Sciatic nerve (tissue), 2 donors: ENCODE results near the gene ETHE1. TPM values are rescaled to one million over a fixed set of nuclear protein-coding genes. Genes with fewer than 3 reads are reported as not detected.
"Not testable (repeated sequence)": the region's sequence is repeated elsewhere in the genome, so short reads cannot be mapped to it uniquely, and the experiment has no call there.

Experiments
- ATAC-seq: fragments of 200-7000 bp; cut with Tn5 transposase; one replicate; pipeline ENCODE4 v1.9.1; 2020; ENCODE audit warnings: mild to moderate bottlenecking, moderate library complexity
- DNase-seq: peaks from one replicate; pipeline ENCODE4 v3.0.0-alpha.2; 2020; ENCODE audit warnings: low spot score
- intact Hi-C: fragments of 100-400 bp; cut with DNase I; formaldehyde crosslinking; loops from one replicate; pipeline ENCODE4 v1.14.2; 2022
- total RNA-seq: library from RNA; stranded (reverse); fragmentation: NEBNext Ultra II Directional; extraction: Animal tissue kit (Norgen Biotek cat#: 25700); gene quantifications from one replicate; pipeline ENCODE4 v1.2.1, GENCODE V29; 2021
- donor health status: DM: no; HTN: no; CAD: no.
- donor health status: DM: no; HTN: no; CAD: no.

Gene ETHE1
- total RNA-seq, 1 donor from 2014 or later, result 33.3 TPM

GRCh38 chr19:43553656-43554055 is 26.7 kb upstream of the ETHE1 start:
- ATAC-seq (no peak), DNase-seq (no peak)
- intact Hi-C loops, result no loop called here

GRCh38 chr19:43552616-43553015 is 25.6 kb upstream of the ETHE1 start:
- DNase-seq (no peak), ATAC-seq (no peak)
- intact Hi-C loops, result no loop called here

DNA sequence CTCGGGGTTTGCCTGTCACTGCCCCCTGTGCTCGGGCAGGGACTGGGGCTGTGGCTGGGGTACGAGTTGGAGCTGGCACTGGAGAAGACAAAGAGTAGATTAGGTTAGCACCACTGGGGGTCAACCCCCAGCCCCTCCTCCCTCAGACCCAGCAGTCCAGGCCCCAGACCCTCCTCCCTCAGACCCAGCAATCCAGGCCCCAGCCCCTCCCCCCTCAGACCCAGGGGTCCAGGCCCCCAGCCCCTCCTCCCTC is 25.1 kb upstream of the ETHE1 start:
- ATAC-seq, result no peak
- no peak for DNase-seq
- intact Hi-C loops, result no loop called here

GRCh38 chr19:43551399-43552197 is 24.6 kb upstream of the ETHE1 start:
- ATAC-seq (no peak), DNase-seq (no peak)
- intact Hi-C loops, result no loop called here

DNA sequence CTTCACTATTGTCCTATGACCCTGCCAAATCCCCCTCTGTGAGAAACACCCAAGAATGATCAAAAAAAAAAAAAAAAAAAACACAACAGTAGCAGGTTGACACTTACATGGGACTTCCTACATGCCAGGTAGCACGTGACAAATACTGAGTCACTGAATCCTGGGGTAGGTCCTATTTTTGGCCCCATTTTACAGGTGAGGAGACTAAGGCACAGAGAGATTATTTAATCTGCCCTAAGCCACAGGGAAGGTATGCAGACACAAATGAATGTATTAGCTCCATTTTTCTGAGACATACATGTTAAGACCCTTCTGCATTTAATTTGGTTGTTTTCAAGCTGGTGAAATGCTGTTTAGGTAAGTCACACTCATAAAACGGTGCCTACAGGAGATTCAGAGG is 21.7 kb upstream of the ETHE1 start:
- DNase-seq (no peak), ATAC-seq (no peak)
- intact Hi-C loops, result no loop called here

DNA sequence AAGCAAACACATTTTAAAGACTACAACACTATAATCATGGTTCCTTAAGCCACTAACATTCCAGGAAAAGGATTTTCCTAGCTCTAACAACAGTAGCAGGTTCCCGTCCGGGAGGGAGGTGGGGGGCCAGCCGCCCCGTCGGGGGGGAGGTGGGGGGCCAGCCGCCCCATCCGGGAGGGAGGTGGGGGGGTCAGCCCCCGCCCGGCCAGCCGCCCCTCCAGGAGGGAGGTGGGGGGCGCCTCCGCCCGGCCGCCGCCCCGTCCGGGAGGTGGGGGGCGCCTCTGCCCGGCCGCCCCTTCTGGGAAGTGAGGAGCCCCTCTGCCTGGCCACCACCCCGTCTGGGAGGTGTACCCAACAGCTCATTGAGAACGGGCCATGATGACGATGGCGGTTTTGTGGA is 20.9 kb upstream of the ETHE1 start:
- ATAC-seq, DNase-seq, intact Hi-C loops: not testable (repeated sequence)

GRCh38 chr19:43546581-43546980 is 19.6 kb upstream of the ETHE1 start:
- ATAC-seq (no peak), DNase-seq (no peak)
- intact Hi-C loops, result no loop called here

GRCh38 chr19:43545981-43546380 is 19.0 kb upstream of the ETHE1 start:
- DNase-seq (no peak), ATAC-seq (no peak)
- intact Hi-C loops, result no loop called here

GRCh38 chr19:43545276-43545675 is 18.3 kb upstream of the ETHE1 start:
- DNase-seq, result no peak
- ATAC-seq, result no peak
- intact Hi-C loops, result no loop called here

- no peak for DNase-seq
- intact Hi-C loops, result no loop called here
Measured at GRCh38 chr19:43544077-43544476, 17.1 kb upstream of the ETHE1 start.

DNA sequence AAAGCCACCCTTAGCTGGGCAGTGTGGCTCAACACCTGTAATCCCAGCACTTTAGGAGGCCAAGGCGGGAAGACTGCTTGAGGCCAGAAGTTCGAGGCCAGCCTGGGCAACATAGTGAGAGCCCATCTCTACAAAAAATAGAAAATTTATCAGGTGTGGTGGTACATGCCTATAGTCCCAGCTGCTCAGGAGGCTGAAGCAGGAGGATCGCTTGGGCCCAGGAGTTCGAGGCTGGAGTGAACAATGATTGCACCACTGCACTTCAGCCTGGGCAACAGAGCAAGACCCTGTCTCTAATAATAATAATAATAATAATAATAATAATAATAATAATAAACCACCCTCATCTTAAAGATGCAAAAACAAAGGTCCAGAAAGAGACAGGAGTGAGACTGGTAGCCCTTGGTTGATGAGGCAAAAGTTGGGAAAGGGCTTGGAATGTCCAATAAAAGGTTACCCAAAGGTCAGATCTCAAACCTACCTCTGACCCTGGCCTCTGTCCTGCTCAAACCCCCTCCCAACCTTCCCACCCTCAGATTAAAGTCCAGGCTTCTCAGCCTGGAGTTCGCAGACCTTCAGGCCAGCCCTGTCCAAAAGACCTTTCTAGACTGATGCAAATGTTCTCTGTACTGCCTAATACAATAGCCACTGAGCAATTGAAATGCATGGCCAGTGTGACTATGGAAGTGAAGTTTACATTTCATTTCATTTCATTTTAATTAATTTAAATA is 15.1 kb upstream of the ETHE1 start:
- no peak for DNase-seq
- intact Hi-C loops, result no loop called here
- no peak for ATAC-seq

More at GRCh38 chr19:43544077-43544476, 17.1 kb upstream of the ETHE1 start:
- no peak for ATAC-seq

DNA sequence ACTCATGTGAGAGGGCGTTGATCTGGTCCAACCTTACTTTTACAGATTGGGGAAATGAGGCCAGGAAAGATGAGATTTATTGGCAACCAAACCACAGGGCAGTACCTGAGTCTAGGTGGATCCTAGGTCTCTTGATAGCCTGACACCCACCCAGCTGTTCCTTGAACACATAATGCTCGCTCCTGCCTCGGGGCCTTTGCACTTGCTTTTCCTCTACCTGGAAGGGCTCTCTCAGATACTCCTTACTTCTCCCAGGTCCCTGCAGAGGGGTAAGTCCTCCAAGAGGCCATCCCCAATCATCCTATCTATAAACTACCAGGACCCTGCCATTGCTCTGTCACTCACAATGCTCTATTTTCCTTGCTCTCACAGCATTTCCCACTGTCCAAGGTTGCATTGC is 13.4 kb upstream of the ETHE1 start:
- ATAC-seq, result no peak
- DNase-seq, result no peak
- intact Hi-C loops, result no loop called here

DNA sequence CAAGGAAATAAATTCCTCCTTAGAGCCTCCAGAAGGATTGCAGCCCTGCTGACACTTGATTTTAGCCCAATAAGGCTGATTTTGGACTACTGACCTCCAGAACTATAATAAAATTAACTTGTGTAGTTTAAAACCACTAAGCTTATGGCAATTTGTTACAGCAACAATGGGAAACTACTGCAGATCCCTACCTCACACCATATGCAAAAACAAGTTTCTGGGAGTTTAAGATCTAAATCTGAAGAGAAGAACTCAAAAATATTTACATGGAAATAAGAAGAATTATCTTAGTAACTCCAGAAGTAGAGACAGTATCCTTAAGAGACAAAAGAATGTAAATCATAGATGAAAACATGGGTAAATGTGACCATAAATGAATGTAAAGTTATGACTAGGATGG is 11.9 kb upstream of the ETHE1 start:
- intact Hi-C loops, result no loop called here
- ATAC-seq, result no peak

DNA sequence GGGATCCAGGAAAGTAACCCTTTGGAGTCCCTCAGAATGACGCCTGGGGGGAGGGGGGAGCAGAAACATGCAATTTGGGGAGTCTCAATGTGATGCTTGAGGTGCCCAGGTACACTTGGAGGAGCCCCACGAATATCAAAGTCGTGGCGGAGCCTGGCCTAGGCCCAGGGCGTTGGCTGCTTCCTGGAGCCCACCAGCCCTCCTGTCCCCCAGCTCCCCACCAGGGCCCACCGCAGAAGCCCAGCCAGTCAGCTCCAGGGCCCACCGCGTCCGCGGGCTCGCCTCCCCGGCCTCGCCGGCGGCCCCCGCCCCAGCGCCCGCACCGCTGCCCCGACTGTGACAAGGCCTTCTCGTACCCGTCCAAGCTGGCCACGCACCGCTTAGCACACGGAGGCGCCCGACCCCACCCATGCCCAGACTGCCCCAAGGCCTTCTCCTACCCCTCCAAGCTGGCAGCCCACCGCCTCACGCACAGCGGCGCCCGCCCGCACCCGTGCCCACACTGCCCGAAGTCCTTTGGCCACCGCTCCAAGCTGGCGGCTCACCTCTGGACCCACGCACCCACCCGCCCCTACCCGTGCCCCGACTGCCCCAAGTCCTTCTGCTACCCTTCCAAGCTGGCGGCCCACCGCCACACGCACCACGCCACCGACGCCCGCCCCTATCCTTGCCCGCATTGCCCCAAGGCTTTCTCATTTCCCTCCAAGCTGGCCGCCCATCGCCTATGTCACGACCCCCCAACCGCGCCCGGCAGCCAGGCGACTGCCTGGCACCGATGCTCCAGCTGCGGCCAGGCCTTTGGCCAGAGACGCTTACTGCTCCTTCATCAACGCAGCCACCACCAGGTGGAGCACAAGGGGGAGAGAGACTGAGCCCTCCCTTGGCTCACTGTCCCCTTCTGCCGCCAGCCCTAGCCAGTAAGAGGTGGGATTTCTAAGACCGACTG is 8.1 kb upstream of the ETHE1 start:
- ATAC-seq, result no peak
- intact Hi-C loops, result no loop called here

More for the DNA sequence above, 11.9 kb upstream of the ETHE1 start:
- DNase-seq, result no peak

GRCh38 chr19:43534305-43534815 is 7.4 kb upstream of the ETHE1 start:
- ATAC-seq, result no peak
- DNase-seq, result no peak
- intact Hi-C loops, result no loop called here

More for the DNA sequence above, 8.1 kb upstream of the ETHE1 start:
- DNase-seq, result peak; percentile 86

- DNase-seq, result peak; percentile 100
- intact Hi-C loops, result no loop called here
- ATAC-seq, result peak; percentile 93
Measured at GRCh38 chr19:43533546-43534304, 6.7 kb upstream of the ETHE1 start.

DNA sequence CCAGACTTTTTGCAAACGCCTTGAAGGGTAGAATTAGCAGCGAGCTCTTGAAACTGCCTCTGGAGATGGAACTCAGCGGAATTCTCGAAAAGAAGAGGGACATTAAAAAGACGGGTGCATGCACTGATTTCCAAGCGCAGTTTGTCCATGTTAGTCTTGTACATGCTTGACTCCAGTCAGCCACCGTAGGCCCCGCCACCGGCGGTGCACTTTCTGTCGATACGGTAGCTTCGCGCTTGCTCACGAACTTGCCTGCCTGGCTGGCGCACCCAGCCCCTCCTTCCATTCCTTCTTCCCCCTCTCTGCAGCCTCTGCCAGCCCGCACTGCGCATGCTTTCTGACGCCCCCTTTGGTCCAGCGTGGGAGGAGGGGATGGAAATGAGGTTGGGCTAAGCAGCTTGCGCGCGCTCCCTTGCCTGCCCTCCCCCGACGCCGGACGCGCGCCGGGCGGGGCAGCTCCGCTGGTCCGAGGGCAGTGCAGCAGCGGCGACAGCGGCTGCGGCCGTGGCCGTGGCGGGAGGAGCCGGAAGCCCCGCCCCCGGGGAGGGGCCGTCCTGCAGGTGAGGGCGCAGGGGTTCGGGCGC is 6.1 kb upstream of the ETHE1 start, which contains the start of gene ZNF575:
Gene ZNF575, plus strand, starts transcription at position 227 of the 584 bp plus-strand sequence. CDS start 1,235 bp downstream, outside the sequence.
- intact Hi-C loops, result no loop called here
- DNase-seq (peak; percentile 96), ATAC-seq (peak; percentile 80)

GRCh38 chr19:43532571-43532961 is 5.6 kb upstream of the ETHE1 start:
- ATAC-seq, result peak; percentile 0
- intact Hi-C loops, result no loop called here
- DNase-seq, result peak; percentile 72
